ENCODE results near the gene WWOX.

GRCh38 chr16:78844682-78845081, 745.2 kb downstream of the WWOX start:
- TF ChIP-seq CTCF (conservative IDR thresholded peaks at IDR 0.05; ENCODE audit: low read depth, low read length): no peak
- no peak for TF ChIP-seq RFX5 (IDR thresholded peaks at IDR 0.05; ENCODE audit: low read depth, low read length)
- no peak for TF ChIP-seq CEBPB (IDR thresholded peaks at IDR 0.05; ENCODE audit: low read depth, low read length)
- no peak for TF ChIP-seq POLR2A (IDR thresholded peaks at IDR 0.05; ENCODE audit: low read depth, low read length)
- no peak for TF ChIP-seq RAD21 (IDR thresholded peaks at IDR 0.05; ENCODE audit: low read length)
- no peak for TF ChIP-seq ELK1 (IDR thresholded peaks at IDR 0.05; ENCODE audit: borderline replicate concordance, low read depth, low read length)
- no peak for TF ChIP-seq USF2 (IDR thresholded peaks at IDR 0.05; ENCODE audit: low read depth, low read length)
- no peak for TF ChIP-seq FOS (IDR thresholded peaks at IDR 0.05; ENCODE audit: low read depth, low read length)
